RWPE2 (cell line): ENCODE measurements around the gene ERICH4.
A peak's percentile ranks its signal among the peaks of the same experiment; 100 is the strongest.

Source experiments
- ATAC-seq: fragments of 200-7000 bp; cut with Tn5 transposase; 3 replicates; pipeline ENCODE4 v1.9.1; 2021; ENCODE audit warnings: low read depth
- DNase-seq: peaks from one replicate; pipeline ENCODE4 v3.0.0-alpha.2; 2020; ENCODE audit warnings: low spot score
- H3K27ac ChIP-seq: fragments of 450-650 bp; 2 replicates; pipeline ENCODE4 v1.5.1; 2017; ENCODE audit warnings: mild to moderate bottlenecking; ENCODE audit not compliant: poor library complexity, severe bottlenecking
- H3K27me3 ChIP-seq: fragments of 250-450 bp; sonication (Bioruptor Pico); 2 replicates; pipeline ENCODE4 v1.5.1; 2021; ENCODE audit warnings: mild to moderate bottlenecking, moderate library complexity; ENCODE audit not compliant: insufficient read depth, poor library complexity, severe bottlenecking
- H3K36me3 ChIP-seq: fragments of 250-450 bp; sonication (Bioruptor Pico); 2 replicates; pipeline ENCODE4 v1.5.1; 2020; ENCODE audit warnings: low read depth, mild to moderate bottlenecking, moderate library complexity
- H3K4me1 ChIP-seq: fragments of 250-450 bp; sonication (Bioruptor Pico); 2 replicates; pipeline ENCODE4 v1.5.1; 2021; ENCODE audit warnings: mild to moderate bottlenecking, moderate library complexity; ENCODE audit not compliant: insufficient read depth, poor library complexity, severe bottlenecking
- H3K4me3 ChIP-seq: fragments of 250-450 bp; sonication (Bioruptor Pico); 2 replicates; pipeline ENCODE4 v1.5.1; 2021; ENCODE audit warnings: mild to moderate bottlenecking, moderate library complexity; ENCODE audit not compliant: severe bottlenecking
- H3K9me3 ChIP-seq: fragments of 250-450 bp; sonication (Bioruptor Pico); 2 replicates; pipeline ENCODE4 v1.5.1; 2021; ENCODE audit warnings: mild to moderate bottlenecking, moderate library complexity; ENCODE audit not compliant: severe bottlenecking
- TF ChIP-seq, protein P1 (sequence below): fragments of 450-650 bp; IDR thresholded peaks from one replicate; pipeline ENCODE4 v1.5.1; 2017; ENCODE audit warnings: mild to moderate bottlenecking, moderate library complexity; ENCODE audit not compliant: poor library complexity, severe bottlenecking

ERICH4 gene

DNA sequence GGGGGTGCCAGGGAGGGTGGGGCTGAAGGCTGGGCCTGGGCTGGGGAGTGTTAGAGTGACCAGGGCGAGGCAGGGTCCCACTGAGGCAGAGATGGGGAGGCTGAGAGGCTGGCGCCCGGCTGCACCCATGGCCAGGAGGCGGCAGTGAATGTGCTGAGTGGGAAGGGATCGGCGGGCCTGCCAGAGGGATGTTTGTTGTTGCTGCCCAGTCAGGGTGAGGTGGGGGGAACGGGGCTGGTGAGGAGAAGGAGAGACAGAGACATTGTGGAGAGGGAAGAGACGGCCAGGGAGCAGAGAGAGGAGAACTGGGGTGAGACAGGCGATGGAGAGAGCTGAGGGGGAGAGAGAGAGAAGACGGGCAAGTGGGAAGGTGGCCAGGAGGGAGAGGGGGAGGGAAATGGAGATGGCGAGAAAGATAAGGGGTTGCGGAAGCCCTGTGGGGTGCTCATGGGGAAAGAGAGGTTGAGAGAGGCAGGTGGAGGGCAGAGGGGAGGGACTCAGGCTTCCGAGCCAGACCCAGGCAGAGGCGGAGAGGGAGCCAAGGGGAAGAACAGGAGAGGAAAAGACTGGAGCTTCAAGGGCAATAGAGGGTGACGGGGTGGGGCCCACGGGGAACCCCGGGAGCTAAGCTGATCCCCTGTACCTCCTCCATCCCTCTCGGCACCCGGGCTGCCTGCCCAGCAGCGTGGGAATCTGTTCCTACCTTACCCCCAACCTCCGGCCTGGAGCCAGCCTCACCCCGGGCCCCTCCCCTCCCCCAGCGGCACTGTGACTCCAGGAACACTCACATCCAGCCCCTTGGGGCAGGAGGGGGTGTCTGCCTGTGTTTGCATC is 15.1 kb upstream of the ERICH4 start:
- peak; percentile 26 for ATAC-seq
- TF ChIP-seq, protein P1, sequence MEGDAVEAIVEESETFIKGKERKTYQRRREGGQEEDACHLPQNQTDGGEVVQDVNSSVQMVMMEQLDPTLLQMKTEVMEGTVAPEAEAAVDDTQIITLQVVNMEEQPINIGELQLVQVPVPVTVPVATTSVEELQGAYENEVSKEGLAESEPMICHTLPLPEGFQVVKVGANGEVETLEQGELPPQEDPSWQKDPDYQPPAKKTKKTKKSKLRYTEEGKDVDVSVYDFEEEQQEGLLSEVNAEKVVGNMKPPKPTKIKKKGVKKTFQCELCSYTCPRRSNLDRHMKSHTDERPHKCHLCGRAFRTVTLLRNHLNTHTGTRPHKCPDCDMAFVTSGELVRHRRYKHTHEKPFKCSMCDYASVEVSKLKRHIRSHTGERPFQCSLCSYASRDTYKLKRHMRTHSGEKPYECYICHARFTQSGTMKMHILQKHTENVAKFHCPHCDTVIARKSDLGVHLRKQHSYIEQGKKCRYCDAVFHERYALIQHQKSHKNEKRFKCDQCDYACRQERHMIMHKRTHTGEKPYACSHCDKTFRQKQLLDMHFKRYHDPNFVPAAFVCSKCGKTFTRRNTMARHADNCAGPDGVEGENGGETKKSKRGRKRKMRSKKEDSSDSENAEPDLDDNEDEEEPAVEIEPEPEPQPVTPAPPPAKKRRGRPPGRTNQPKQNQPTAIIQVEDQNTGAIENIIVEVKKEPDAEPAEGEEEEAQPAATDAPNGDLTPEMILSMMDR: no peak
- Histone ChIP-seq H3K4me1 (no peaks in the 10 kb centered on the region), H3K27me3 (no peaks in the 10 kb centered on the region), H3K27ac (peak overlapping the region; percentile 29), H3K9me3 (no peaks in the 10 kb centered on the region), H3K4me3 (peak overlapping the region; percentile 1), H3K36me3 (peaks cover 20% of the 10 kb centered on the region)
- DNase-seq: no peak

GRCh38 chr19:41428481-41428859 is 14.5 kb upstream of the ERICH4 start:
- ATAC-seq: no peak
- no peaks in the 10 kb centered on the region for H3K27me3 ChIP-seq
- no peaks in the 10 kb centered on the region for H3K9me3 ChIP-seq
- H3K36me3 ChIP-seq: peaks cover 18% of the 10 kb centered on the region
- no peak overlapping the region for H3K4me3 ChIP-seq
- peak overlapping the region; percentile 29 for H3K27ac ChIP-seq
- TF ChIP-seq, protein P1: no peak
- DNase-seq: no peak
- H3K4me1 ChIP-seq: no peaks in the 10 kb centered on the region

GRCh38 chr19:41430922-41431321 is 12.0 kb upstream of the ERICH4 start:
- TF ChIP-seq, protein P1: no peak
- no peak for DNase-seq

DNA sequence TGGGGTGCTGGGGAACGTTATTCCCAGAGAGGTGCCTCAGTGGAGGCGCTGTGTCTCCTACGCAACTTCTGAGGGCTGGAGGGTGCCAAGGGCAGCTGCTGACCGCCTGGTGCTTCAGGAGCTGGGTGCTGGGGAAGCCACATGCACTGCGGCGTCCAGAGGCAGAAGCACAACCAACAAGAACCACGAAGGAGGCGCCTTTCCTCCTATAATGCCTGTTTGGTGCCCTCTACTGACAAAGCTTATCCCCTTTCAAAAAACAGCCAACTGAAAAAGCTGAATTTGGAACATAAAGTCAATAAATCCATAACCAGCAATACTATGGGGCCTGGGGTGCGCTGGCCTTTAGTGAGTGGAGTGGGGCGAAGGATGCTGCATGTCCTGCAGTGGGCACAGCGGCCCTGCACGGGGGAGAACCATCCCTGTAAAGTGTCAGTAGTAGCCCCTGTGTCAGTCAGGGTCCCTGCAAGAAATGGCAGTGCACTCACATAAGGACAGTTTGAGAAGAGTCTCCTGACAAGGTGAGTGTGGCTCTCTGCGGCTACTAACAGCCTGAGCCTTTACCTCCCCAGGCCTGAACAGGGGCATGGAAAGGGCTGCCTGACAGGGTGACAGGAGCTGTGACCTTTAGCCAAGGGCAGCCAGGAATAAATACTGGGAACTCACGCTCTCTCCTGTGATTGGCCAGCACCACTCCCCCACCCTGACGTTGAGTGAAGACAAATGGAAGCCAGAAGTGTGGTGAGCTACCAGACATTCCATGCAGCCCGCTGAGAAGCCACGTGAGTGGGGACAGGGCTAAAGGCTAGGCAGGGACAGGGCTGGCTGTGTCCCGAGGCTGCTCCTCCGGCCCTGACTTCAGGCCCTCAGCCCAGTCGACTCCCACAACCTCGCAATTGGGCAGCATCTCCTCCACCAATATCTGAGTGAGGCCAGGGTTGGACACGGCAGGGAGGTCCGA is 11.2 kb upstream of the ERICH4 start:
- ATAC-seq: no peak

More at GRCh38 chr19:41430922-41431321, 12.0 kb upstream of the ERICH4 start:
- Histone ChIP-seq H3K9me3 (no peaks in the 10 kb centered on the region), H3K27ac (no peak overlapping the region), H3K4me1 (no peaks in the 10 kb centered on the region), H3K4me3 (no peak overlapping the region), H3K27me3 (no peaks in the 10 kb centered on the region), H3K36me3 (peaks cover 15% of the 10 kb centered on the region)
- ATAC-seq: no peak

More for the DNA sequence above, 11.2 kb upstream of the ERICH4 start:
- no peak for DNase-seq
- peaks cover 23% of the 10 kb centered on the region for H3K36me3 ChIP-seq
- TF ChIP-seq, protein P1: peak; percentile 57
- no peak overlapping the region for H3K27ac ChIP-seq
- H3K4me3 ChIP-seq: no peak overlapping the region
- no peaks in the 10 kb centered on the region for H3K27me3 ChIP-seq
- H3K4me1 ChIP-seq: no peaks in the 10 kb centered on the region
- no peaks in the 10 kb centered on the region for H3K9me3 ChIP-seq
